Inflammatory macrophage treated with lipopolysaccharide for 4 hours (primary cell): ENCODE measurements around the gene EXOC4.

Experiments
- DNase-seq: peaks from one replicate; pipeline ENCODE4 v3.0.0-alpha.2; 2020

EXOC4 gene

DNA sequence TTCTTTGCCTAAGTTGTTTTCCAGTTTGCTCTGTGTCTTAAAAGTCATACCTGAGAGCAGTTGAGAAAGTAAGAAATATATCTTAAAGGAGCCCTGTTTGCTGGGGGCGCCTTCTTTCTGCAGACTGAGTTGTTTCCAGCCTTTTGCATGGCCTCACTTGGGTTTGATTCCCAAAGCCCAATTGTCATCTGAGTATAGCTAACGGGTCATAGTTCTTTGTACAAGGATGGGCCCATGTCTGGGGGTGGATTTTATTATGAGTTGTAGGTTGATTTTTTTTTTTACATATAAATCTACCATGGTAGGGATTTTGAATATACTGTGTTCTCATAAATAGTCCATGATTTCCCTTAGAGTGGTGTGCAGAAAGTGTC is 555.6 kb downstream of the EXOC4 start:
- no peak for DNase-seq

DNA sequence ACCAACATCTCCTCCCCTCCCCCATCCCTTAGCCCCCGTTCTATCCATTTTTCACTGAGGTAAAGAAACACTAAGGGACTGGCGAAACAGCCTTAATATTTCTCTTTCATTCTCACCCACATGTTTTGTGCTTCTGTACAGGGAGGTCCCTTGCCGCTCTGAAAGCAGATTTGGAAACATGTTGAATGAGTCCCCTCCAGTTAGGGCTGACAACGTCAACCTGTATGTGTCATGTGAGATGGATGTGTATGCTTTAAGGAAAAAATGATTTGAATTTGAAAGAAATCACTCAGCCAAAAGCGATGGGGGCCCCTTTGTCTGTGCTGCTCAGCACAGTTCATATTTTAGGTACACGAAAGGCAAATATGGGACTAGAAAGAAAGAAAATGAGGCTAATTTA is 560.0 kb downstream of the EXOC4 start:
- DNase-seq, result no peak

DNA sequence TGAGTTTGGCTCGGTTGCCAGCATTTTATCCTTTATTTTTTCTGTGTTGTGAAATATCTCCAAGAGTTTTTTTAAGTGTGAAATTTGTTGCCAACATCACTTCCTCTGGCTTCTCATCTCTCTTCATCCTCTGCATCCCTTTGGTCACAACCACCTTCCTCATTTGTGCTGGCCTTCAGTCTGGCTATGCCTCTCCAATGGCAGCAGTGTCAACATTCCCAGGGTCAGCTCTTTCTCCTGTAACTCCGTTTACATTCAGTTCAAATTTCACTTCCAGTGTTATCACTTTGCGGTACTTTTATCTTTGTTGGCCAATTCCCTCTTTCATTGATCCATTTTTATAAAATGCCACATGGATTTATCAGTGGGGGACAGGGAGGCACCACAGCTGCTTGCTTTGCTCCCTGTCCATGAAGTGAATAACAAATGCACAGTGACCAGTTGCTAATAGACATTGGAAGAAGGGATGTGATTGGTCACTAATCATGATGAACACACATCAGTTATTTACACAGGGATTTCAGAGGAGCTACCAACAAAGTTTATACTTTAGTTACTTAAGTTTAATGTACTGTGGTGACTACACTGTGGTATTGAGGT is 562.8 kb downstream of the EXOC4 start:
- DNase-seq, result no peak

DNA sequence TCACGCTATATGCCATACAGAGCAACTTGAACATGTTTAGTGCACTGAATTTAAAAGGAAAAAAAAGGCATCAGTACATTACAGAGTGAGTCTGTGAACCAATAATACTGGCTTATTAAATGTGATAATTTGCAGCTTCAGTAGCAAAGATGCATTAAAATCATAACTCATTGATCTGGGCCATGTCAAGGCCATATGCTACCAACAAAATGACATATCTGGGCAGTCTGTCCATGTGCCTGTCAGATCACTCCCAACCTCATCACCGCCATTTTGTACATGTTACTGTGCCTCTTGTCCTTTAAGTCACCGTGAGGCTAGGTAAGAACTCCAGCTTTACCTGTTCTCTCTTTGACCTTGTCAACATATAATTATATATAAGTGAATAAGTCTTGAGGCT is 566.8 kb downstream of the EXOC4 start:
- DNase-seq, result no peak

DNA sequence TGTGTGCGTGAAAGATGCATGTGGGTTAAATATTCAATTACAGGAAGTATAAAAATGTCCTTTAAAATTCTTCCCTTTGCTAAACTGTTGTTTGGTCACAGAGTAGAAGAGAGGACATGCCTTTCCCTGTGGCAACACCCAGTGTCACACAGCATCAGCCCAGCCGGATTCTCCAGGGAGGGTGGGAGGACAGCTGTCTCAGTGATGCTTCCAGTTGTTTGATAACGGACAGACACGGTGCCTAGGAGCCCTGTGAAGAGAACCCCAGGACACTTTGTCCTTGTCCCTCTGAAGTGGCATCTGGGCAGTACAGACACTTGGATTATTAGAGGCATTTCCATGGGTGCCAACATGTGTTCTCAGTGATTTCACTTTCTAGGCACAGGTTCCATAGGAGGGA is 567.7 kb downstream of the EXOC4 start:
- no peak for DNase-seq

DNA sequence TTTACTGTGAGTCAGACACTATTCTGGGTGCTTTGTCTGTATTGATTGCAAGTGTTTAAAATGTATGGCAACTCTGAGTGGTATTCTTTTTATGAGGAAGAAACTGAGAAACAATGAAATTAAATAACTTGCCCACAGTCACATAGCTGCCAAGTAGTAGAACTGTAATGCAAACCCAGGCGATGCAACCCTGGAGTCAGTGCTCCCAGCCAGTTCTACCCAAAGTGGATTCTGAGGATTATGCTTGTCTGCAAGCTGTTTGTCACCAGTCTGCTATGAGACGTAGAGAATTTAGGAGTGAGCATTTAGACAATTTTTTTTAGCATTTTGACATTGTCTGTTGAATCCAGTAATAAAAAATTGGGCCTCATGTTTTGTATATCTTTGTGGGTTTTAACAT is 568.3 kb downstream of the EXOC4 start:
- DNase-seq, result no peak

DNA sequence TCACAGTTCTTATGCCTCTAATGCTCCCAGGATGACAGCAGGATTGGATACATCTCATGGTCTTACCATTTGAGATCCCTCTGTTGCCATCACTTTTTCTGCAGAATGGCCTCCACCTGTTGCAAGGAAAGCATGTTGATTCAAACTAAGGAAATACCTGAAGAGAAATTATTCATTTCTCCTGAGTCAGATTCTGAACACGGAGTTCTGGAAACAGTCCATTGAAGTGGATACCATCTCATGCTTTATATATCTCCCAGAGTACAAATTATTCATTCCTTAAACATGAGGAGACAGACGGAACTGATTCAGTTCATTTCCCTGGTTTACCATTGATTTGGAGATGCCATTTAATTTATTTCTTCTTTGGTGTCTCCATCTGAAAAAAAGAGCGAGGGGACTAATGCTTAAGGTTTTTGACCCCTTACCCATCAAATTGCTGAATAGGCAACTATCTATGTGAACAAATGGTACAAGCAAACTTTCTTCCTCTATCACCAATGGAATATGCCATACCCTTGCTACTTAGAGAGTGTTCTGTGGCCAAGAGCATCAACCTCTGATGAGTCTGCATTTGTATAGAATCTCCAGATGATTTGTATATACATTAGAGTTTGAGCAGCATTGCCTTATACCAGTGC is 569.2 kb downstream of the EXOC4 start:
- DNase-seq, result no peak

DNA sequence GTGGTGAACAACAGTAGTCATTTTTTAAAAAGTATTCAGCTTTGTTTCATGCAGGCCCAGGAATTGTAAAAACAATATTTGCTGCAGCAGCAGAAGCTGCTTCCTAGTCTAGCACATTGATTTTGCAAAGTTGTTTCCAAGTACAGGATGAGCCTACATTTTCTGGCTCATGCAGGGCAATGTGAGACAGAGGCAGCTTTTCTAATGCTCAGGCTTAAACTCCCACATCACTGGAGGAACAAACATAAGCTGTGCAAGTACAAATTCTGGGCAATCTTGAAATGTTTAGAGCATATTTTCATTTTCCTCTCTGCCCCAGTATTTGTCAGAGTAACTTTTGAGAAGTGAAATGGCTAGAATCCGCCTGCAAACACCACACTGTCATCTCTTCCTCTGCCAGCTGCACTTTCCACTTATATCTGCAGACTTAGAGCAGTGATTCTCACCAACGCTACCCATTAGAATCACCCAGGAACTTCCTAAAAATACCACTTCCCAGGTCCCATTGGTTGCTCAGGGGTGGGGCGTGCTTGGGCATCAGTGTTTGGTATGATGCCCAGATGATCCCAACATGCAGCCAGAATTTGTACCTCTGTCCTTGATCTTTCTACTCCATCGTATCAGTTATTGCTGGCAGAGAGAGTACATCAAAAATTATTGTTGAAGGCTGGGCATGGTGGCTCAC is 570.1 kb downstream of the EXOC4 start:
- DNase-seq, result no peak

DNA sequence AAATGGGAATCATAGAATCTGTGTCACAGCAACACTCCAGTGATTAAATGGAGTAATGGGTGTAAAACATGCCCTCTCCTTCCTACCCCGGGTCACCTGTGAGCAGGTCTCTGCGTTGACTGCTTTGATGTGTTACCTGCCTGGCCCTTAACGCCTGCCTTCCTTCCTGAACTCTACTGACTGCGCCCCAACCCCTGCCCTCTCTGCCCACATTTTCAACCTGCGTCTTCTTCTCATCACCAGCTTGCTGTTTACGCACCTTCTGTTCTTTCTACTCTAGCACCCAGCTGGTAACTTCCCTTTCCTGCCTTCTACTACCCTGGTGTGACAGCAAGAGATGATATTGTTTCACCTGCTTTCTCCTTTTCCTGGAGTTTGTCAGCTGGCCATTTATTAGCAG is 571.3 kb downstream of the EXOC4 start:
- no peak for DNase-seq

DNA sequence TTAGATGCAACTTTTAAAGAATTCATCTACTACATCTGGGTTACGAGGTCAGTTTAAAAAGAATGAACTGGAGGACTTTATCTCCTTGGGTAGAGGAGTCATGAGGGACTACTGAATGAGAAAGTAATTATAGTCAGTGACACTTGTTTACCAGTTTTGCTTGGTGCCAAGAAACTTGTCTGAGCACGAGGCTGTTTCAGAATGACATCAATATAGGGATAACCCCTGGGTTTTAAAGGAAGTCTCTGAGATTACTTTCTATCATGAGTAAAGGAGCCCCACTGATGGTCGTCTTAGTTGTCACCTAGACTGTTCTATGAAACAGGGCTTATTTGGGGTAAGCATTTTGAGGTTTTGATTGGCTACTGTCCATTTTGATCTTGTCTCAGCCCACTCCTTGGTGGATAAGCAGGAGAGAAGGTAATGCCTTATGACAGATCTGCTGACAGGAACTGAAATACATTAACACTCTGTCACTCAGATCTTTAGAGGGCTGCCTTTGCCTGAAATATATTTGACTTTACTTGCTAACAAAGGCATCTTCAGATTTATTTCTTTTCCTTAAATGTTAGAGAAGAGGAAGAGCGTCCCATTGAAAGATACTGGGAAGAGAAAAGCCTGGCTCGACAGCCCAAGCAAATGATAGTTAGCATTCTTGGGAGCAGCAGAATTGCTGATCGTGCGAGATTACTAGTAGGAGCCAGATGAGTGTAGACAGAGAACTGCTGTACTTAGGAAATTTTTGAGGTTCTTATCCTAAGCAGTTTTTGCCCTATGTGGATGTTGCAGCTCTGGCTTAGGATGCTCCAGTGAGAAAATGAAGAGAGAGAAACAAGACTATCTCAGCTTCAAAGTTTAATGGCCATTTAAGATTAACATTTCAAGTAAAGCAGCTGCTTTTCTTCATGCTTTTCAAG is 575.1 kb downstream of the EXOC4 start:
- no peak for DNase-seq

DNA sequence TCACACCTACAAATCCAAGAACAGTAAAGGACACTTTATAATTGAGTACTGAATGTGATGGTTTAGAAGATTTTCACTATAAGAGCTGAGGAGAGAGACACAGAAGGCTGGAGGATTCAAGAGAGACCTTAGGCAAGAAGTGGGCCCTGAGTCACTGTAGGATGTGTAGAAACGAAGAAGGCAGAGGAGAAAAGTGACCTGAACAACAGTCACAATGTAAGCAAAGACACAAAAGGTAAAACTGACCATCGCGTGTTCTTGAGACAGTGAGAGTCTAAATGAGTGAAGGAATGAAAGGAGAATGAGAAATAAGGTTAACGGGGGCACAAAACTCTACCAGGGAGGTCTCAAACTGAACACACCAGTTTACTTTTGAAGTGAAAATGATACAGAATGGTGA is 576.0 kb downstream of the EXOC4 start:
- DNase-seq, result no peak

DNA sequence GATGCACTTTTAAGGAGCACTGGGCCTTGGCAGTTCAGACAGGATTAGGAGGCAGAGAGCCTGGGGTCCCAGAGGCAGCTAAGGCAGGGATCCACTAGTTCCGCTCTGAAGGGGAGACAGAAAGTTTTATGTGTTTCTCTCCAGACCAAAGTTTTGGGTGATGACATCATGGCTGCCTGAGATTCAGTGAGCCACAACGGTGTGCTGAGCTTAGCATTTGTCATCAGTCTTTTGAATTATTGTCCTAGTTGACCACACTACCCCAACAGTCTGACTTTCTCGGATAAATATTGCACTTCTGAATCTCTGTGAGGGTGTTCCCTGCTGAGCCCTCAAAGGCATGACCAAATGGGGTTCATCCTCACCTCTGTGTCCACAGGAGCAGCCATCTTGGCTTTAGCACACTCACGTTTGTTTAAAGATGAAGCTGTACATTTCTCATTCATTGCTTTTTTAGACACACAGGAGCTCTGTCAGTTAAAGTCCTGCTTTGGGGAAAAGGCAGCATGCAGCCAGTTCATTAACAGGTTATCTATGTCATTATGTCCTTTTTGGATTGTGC is 576.5 kb downstream of the EXOC4 start:
- no peak for DNase-seq

DNA sequence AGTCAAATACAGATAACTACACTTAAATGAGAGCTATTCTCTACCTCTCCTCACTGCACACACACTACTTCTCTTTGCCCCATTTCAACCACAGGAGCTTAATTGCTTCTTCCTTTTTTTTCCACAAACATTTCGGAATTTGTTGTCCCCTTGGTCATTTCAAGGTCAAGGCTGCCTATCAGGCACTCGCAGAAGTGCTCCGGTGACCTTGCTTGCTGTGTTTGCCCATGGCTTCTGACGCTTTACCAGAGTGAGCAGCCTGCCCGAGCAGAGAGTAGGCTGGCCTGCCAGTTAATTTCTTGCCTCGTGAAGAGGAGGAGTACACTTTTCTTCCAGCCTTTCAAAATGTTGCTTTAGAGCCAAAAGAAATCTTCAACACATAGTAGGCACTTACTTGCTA is 577.2 kb downstream of the EXOC4 start:
- DNase-seq, result no peak

DNA sequence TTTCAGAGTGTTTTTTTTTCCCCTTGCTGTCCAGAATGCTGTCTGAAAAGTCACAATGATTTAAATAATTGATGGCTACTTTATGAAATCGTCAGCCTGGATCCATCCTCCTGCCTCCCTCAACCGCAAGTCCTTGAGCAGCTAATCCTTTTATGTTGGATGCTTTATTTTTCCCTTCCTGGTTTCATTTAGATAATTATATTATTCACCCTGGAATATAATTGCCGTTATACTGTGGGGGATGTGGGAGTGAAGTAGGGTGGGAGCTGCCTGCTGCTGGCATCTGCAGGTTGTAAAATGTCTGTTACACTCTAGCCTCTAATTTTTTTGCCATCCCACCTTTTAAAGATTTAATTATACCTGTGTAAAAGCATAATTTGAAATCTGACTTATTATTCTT is 583.8 kb downstream of the EXOC4 start:
- DNase-seq, result no peak

DNA sequence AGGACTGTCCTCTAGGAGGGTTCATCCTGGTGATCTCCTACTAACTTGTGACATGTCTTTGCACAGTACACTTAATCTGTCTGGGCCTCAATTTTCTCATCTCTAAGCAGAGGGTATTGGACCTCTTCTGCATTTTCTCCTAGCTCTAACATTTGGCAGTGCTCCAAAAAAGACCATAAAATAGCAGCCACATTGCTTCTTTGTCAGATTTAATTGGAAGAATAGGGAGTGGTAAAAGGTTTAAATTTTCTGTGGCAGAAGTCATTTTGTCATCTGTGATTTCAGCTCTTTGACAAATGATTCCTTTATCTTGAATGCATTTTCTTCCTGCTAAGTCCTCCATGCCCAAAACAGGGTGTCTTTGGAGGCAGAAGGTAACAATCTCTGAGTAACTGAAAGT is 584.3 kb downstream of the EXOC4 start:
- DNase-seq, result no peak

DNA sequence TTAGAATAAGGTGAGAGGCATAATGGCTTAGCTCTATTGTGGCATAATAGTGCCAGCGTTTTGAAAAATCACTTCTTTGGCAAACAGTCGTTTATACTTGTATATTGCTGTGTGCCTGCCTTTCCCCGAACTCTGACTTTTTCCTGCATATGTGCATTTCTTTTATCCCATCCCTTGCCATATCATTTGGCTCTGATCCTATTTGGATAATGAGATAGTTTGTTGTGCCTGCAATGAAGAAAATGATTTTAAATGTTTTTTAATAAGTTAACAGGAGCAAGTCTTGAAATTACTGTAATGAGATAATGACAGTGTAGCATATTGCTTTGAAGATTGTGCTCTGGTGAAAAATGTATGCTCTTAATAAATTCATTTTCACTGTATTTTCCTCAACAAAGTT is 586.2 kb downstream of the EXOC4 start:
- no peak for DNase-seq

DNA sequence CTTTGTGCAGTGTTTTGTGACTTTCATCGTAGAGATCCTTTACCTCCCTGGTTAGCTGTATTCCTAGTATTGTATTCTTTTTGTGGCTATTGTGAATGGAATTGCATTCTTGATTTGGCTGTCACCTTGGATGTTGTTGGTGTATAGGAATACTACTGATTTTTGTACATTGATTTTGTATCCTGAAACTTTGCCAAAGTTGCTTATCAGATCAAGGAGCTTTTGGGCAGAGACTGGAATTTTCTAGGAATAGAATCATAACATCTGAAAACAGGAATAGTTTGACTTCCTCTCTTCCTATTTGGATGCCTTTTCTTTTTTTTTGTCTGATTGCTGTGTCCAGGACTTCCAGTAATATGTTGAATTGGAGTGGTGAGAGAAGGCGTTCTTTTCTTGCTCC is 590.5 kb downstream of the EXOC4 start:
- no peak for DNase-seq

DNA sequence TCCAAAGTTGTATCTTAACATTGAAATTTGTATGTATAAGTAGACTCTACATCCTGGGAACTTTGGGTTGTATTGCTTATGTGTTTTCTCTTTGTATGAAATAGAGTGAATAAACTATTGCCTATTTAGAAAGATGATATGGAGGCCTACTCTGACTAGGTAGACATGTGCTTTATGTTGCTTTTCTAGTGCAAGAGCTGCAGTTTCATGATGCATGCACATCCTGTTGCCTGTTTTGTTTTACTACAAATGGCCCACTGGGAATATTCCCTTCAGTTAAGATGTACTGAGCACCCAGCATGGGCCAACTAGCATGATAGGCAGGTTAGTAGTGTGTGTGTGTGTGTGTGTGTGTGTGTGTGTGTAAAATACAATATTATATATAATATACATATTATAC is 592.1 kb downstream of the EXOC4 start:
- DNase-seq, result no peak

DNA sequence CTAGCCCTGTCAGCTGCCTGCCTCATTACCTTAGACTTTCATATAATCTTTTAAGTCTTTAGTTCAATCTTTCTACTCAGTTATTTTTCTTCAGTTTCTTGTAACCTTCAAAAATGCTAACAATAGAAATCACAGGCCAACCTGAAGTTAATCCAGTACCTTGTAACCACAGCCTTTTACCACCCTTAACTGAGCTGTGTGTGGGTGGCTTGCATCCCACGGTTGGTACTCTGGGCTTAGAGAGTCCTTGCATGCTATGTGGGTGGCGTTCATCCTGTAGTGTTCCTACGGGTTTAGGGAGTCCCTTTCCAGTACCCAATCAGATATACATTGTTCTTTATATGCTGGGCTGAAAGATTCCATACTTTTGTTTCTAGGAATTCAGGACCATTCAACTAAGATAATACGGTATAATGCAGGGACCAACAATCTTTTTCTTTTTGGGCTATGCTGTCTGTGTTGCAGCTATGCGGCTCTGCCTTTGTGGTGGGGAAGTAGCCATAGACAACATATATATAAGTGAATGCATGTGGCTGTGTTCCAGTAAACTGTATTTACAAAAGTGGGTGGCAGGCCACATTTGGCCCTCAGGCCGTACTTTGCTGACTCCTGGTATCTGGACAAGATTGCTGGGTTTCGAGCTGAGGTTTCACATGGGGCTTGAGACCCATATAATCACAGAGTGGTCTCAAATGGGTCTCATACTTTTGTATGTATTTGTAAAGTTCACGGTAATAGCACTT is 593.5 kb downstream of the EXOC4 start:
- no peak for DNase-seq

DNA sequence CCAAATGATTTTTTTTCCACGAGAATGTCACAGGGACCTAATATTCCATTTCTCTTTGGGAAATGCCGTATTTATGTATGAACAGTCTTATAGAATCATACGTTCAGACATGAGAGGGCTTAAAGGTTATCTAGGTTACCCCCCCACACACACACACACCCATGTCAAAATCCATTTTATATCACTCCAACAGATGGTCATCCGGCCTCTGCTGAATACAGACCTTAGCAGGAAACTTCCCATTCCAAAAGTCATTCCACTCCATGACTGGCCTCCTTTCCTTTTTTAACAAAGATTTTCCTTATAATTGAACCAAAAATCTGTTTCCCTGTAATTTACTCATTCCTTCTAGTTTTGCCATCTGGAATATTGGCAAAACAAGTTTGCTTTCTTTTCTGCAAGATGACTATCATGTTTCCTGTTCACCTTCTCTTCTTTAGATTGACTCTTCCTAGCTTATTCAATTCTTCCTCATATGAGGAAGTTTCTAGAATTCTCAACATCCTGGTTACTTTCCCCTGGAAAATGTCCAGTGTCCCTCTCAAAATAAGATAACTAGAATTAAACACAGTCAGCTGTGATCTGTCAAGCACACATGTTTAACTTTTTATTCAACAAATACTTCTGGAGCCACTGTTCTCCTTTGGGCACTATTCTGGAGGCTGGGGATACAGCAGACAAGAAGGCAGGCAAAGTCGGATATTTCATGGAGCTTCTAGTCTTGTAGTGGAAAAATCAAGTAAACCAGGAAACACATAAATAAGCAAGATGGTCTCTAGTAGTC is 597.8 kb downstream of the EXOC4 start:
- DNase-seq, result no peak

DNA sequence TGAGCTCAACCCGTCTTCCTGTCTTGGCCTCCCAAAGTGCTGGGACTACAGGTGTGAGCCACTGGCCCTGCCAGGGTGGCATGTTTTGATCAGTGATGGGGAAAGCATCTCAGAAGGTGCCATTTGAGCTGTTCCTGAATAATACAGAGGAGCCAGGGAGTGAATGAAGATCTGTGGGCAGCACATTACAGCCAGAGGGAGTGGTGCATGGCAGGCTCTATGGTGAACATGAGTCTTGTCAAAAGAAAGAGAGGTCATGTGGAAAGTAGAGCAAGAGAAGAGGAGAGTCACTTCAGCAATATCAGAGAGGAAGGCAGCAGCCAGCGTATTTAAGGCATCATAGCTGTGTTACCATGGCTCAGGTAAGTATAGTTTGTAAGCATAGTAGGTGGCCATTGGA is 598.5 kb downstream of the EXOC4 start:
- no peak for DNase-seq
